HepG2 (cell line): ENCODE results near the gene RAD9A. TPM values are rescaled to one million over a fixed set of nuclear protein-coding genes. Genes with fewer than 3 reads are reported as not detected.

Source experiments
- ATAC-seq: fragments of 200-7000 bp; cut with Tn5 transposase; 3 replicates; pipeline ENCODE4 v1.9.1; 2020; ENCODE audit warnings: mild to moderate bottlenecking, moderate library complexity
- BruUV-seq: library from RNA; stranded (reverse); fragments of 400-500 nt; replicated peaks from 2 replicates; lab custom pipeline; 2021; lab: Mats Ljungman, UMichigan
- CTCF ChIA-PET: fragments of 300-600 bp; formaldehyde crosslinking; extraction: SDS; loops from one replicate; lab custom pipeline; 2021; ENCODE audit warnings: low total read pairs, inconsistent platforms, low intra/inter-chr PET ratio; lab: Yijun Ruan, JAX
- POLR2A ChIA-PET: fragments of 350-600 bp; sonication (Branson Sonifier 250); formaldehyde crosslinking; loops from one replicate; lab custom pipeline; 2020; ENCODE audit warnings: antibody characterized with exemption, inconsistent platforms; lab: Yijun Ruan, JAX
- DNase-seq: peaks from one replicate; pipeline ENCODE4 v3.0.0-alpha.2; 2015; ENCODE audit warnings: low spot score
- FAIRE-seq: peaks from 3 replicates; lab custom pipeline; 2011; peaks lifted over from hg19 to GRCh38; lab: Jason Lieb, UNC
- H2AFZ ChIP-seq: one replicate; pipeline ENCODE4 v1.6.1; 2011; ENCODE audit warnings: low read length, inconsistent platforms
- H3K27ac ChIP-seq: fragments of 300-600 bp; 3 replicates; pipeline ENCODE4 v1.8.0; 2011; ENCODE audit warnings: mixed run types, mild to moderate bottlenecking, mixed read lengths, low read length, inconsistent platforms; ENCODE audit not compliant: insufficient read depth; ENCODE audit errors: extremely low read length
- H3K27me3 ChIP-seq, 2 experiments: fragments of 200-600 bp in 1 of 2; 2 replicates in 1 of 2; 3 replicates in 1 of 2; pipeline versions ENCODE4 v1.6.0 to v1.8.0; 2011; ENCODE audit warnings: low read length in 2 of 2, mild to moderate bottlenecking in 2 of 2, moderate library complexity in 2 of 2, inconsistent platforms in 1 of 2; ENCODE audit not compliant: insufficient read depth in 2 of 2, control insufficient read depth in 1 of 2
- H3K36me3 ChIP-seq, 2 experiments: fragments of 200-600 bp in 1 of 2; replicated peaks in 1 of 2; 2 replicates in 1 of 2; 3 replicates in 1 of 2; pipeline versions ENCODE4 v1.5.1 to v1.8.0; 2011; ENCODE audit warnings: low read length in 2 of 2, inconsistent platforms in 1 of 2; ENCODE audit not compliant: insufficient read depth in 2 of 2, control insufficient read depth in 1 of 2
- H3K4me1 ChIP-seq: 2 replicates; pipeline ENCODE4 v1.5.1; 2012; ENCODE audit warnings: low read length, inconsistent platforms; ENCODE audit not compliant: insufficient read depth
- H3K4me2 ChIP-seq: 2 replicates; pipeline ENCODE4 v1.6.0; 2011; ENCODE audit warnings: low read depth, low read length, inconsistent platforms
- H3K4me3 ChIP-seq, 3 experiments: fragments of 200-600 bp in 1 of 3; sonication (generic), shearing (Covaris generic) in 1 of 3; replicated peaks in 1 of 3; 2 replicates each; pipeline ENCODE4 v1.5.1; 2011 to 2016; ENCODE audit warnings: low read length in 3 of 3, inconsistent platforms in 2 of 3, low read depth in 2 of 3, mild to moderate bottlenecking in 2 of 3, control low read depth in 1 of 3, mixed read lengths in 1 of 3; ENCODE audit not compliant: insufficient read depth in 1 of 3
- H3K79me2 ChIP-seq: one replicate; pipeline ENCODE4 v1.6.1; 2011; ENCODE audit warnings: low read length, inconsistent platforms; ENCODE audit not compliant: insufficient read depth
- H3K9ac ChIP-seq: 2 replicates; pipeline ENCODE4 v1.6.0; 2011; ENCODE audit warnings: mild to moderate bottlenecking, low read depth, low read length, inconsistent platforms; ENCODE audit not compliant: insufficient read depth
- H3K9me3 ChIP-seq: 2 replicates; pipeline ENCODE4 v1.5.1; 2012; ENCODE audit warnings: mild to moderate bottlenecking, low read length
- H4K20me1 ChIP-seq: 2 replicates; pipeline ENCODE4 v1.6.0; 2011; ENCODE audit warnings: inconsistent platforms, mild to moderate bottlenecking, low read length, moderate library complexity; ENCODE audit not compliant: insufficient read depth
- AHDC1 ChIP-seq: sonication (generic); formaldehyde crosslinking; IDR thresholded peaks from 2 replicates; pipeline ENCODE4 v1.5.1; 2020; ENCODE audit warnings: mild to moderate bottlenecking, missing genetic modification reagents, borderline replicate concordance
- FUBP1 ChIP-seq: sonication (generic); formaldehyde crosslinking; IDR thresholded peaks from 2 replicates; pipeline ENCODE4 v1.5.1; 2020; ENCODE audit warnings: missing genetic modification reagents, mild to moderate bottlenecking, borderline replicate concordance
- HDAC6 ChIP-seq: fragments of 200-600 bp; sonication (generic); IDR thresholded peaks from 2 replicates; pipeline ENCODE4 v1.7.0; 2017; ENCODE audit warnings: mild to moderate bottlenecking, antibody characterized with exemption, low read length, low read depth
- HIC2 ChIP-seq: sonication (generic); formaldehyde crosslinking; IDR thresholded peaks from 2 replicates; pipeline ENCODE4 v1.9.0; 2022; ENCODE audit warnings: low read depth, missing genetic modification reagents
- HINFP ChIP-seq: sonication (generic); formaldehyde crosslinking; IDR thresholded peaks from 2 replicates; pipeline ENCODE4 v1.4.0; 2020; ENCODE audit warnings: low read depth, mild to moderate bottlenecking, missing genetic modification reagents
- KAT7 ChIP-seq: IDR thresholded peaks from 2 replicates; pipeline ENCODE4 v1.6.1; 2018; ENCODE audit warnings: borderline replicate concordance, missing compliant biosample characterization
- ZFP1 ChIP-seq: IDR thresholded peaks from 2 replicates; pipeline ENCODE4 v1.6.1; 2016
- ZKSCAN1 ChIP-seq: fragments of 150-350 bp; IDR thresholded peaks from 2 replicates; pipeline ENCODE4 v1.6.1; 2014; ENCODE audit warnings: low read length
- ZNF251 ChIP-seq: sonication (generic); formaldehyde crosslinking; IDR thresholded peaks from 2 replicates; pipeline ENCODE4 v1.9.0; 2021; ENCODE audit warnings: mild to moderate bottlenecking, missing genetic modification reagents
- ZNF260 ChIP-seq: sonication (generic); formaldehyde crosslinking; IDR thresholded peaks from 2 replicates; pipeline ENCODE4 v1.4.0; 2020; ENCODE audit warnings: missing genetic modification reagents, low read depth, mild to moderate bottlenecking, borderline replicate concordance
- ZNF337 ChIP-seq: sonication (generic); formaldehyde crosslinking; IDR thresholded peaks from 2 replicates; pipeline ENCODE4 v1.5.1; 2020; ENCODE audit warnings: missing genetic modification reagents, low read depth, mild to moderate bottlenecking, borderline replicate concordance
- WGBS: methylation state at CpG from one replicate; pipeline ENCODE4 v1.1.6; 2017; ENCODE audit warnings: low lambda C conversion rate; 5-methylcytosine and 5-hydroxymethylcytosine counted together
- in situ Hi-C: cut with HindIII; loops from 2 replicates; pipeline ENCODE4 v1.10.0; 2017; ENCODE audit warnings: low pct_unique_long_range_greater_than_20kb; ENCODE audit not compliant: extremely low pct_ligation_motif_present
- intact Hi-C: fragments of 100-400 bp; cut with micrococcal nuclease; formaldehyde crosslinking; loops from one replicate; pipeline ENCODE4 v1.10.0; 2022; ENCODE audit not compliant: unreplicated experiment
- polyA plus RNA-seq, 8 experiments: library from polyadenylated mRNA; depleted of rRNA in 3 of 8; stranded (reverse) in 7 of 8; unstranded in 1 of 8; fragments of >200 nt; fragmentation: Illumina TruSeq in 4 of 8; extraction: Trizol in 4 of 8; gene quantifications; 2 replicates each; pipeline versions ENCODE4 v1.2.1 to v1.2.3, GENCODE V29; 2011 to 2016; ENCODE audit warnings: low read depth in 4 of 8, missing spikeins in 1 of 8, mixed read lengths in 1 of 8; ENCODE audit not compliant: insufficient read depth in 1 of 8
- total RNA-seq, 5 experiments: library from RNA; depleted of rRNA; stranded (reverse); fragments of >200 nt; fragmentation: Illumina TruSeq; extraction: Trizol; gene quantifications; 2 replicates each; pipeline ENCODE4 v1.2.3, GENCODE V29; 2016; ENCODE audit warnings: low read depth in 1 of 5

The RAD9A gene
- total and polyA plus RNA-seq, 2 of the 13 experiments (the other 11 are each of a cell fraction or from before 2014, with no cell fraction given): 10.1 to 15.7 TPM

- 71% methylated on average over 3 of the region's 4 CpGs for WGBS
- H3K79me2 ChIP-seq: no peaks in the 10 kb centered on the region
- no peak overlapping the region for H3K4me3 ChIP-seq
- H3K27me3 ChIP-seq: peaks cover 3 to 28% of the 10 kb centered on the region in 2 experiments; a peak in 3 of 5 replicates
- H3K9ac ChIP-seq: no peak overlapping the region
- CTCF ChIA-PET: no interaction called here
- H3K4me1 ChIP-seq: peaks cover 42% of the 10 kb centered on the region
- in situ Hi-C loops: no loop called here
- no peaks in the 10 kb centered on the region for H4K20me1 ChIP-seq
- no TSS peak for BruUV-seq
- TF ChIP-seq ZFP1 (CRISPR knock-in tag) (no peak), KAT7 (CRISPR knock-in tag) (no peak), FUBP1 (no peak), ZNF251 (CRISPR knock-in tag) (no peak), HDAC6 (no peak), HINFP (no peak), HIC2 (no peak), ZNF337 (CRISPR knock-in tag) (no peak), ZNF260 (CRISPR knock-in tag) (no peak), ZKSCAN1 (no peak), AHDC1 (no peak)
- TF ChIP-seq, all 625 proteins: peak for 0
- intact Hi-C loops: no loop called here
- Histone ChIP-seq H3K9me3 (no peaks in the 10 kb centered on the region), H3K36me3 (no peaks in the 10 kb centered on the region), H3K4me2 (no peak overlapping the region), H3K27ac (no peak overlapping the region), H2AFZ (no peak overlapping the region)
- DNase-seq: no peak
- no peak for FAIRE-seq
- POLR2A ChIA-PET: interaction anchor here (18.5 kb wide), 1 partner anchor 25 kb away, joined by 365 read pairs; the partner anchor contains the start of gene POLD4
- ATAC-seq: no peak
Observed at GRCh38 chr11:67378544-67378943, 13.2 kb upstream of the RAD9A start.
